Loucy (cell line): ENCODE results near the gene CENPQ.

ENCODE experiments used
- CTCF ChIP-seq: fragments of 200-600 bp; sonication (generic); conservative IDR thresholded peaks from 2 replicates; pipeline ENCODE4 v1.5.1; 2014; ENCODE audit warnings: mild to moderate bottlenecking, antibody characterized with exemption, low read length
- EZH2phosphoT487 ChIP-seq: fragments of 200-600 bp; IDR thresholded peaks from 2 replicates; pipeline ENCODE4 v1.6.1; 2018; ENCODE audit warnings: antibody characterized with exemption, mild to moderate bottlenecking, moderate library complexity, borderline replicate concordance

- no peak for TF ChIP-seq CTCF
- no peak for TF ChIP-seq EZH2phosphoT487
These were observed 59.8 kb downstream of the CENPQ start for GRCh38 chr6:49522710-49523593.
